GM12878 (cell line): ENCODE results near the gene RAB2B. TPM values are rescaled to one million over a fixed set of nuclear protein-coding genes. Genes with fewer than 3 reads are reported as not detected.

Source experiments
- ATAC-seq: fragments of 200-7000 bp; cut with Tn5 transposase; 3 replicates; pipeline ENCODE4 v1.9.1; 2020; ENCODE audit warnings: mild to moderate bottlenecking, moderate library complexity
- BruUV-seq: library from RNA; stranded (reverse); fragments of 400-500 nt; replicated peaks from 2 replicates; lab custom pipeline; 2021; lab: Mats Ljungman, UMichigan
- CTCF ChIA-PET: fragments of 300-600 bp; sonication (Branson Sonifier 250); formaldehyde crosslinking; extraction: SDS; loops from one replicate; lab custom pipeline; 2021; ENCODE audit warnings: inconsistent platforms; lab: Yijun Ruan, JAX
- POLR2A ChIA-PET: fragments of 350-600 bp; formaldehyde crosslinking; extraction: SDS; loops from one replicate; lab custom pipeline; 2021; ENCODE audit warnings: inconsistent platforms; lab: Charles Lee
- RAD21 ChIA-PET: fragments of 300-600 bp; sonication (Branson Sonifier 250); formaldehyde crosslinking; loops from one replicate; lab custom pipeline; 2023; ENCODE audit warnings: antibody characterized with exemption; ENCODE audit not compliant: unreplicated experiment; lab: Charles Lee
- SMC1A ChIA-PET: fragments of 300-600 bp; sonication (Branson Sonifier 250); formaldehyde crosslinking; loops from one replicate; lab custom pipeline; 2023; ENCODE audit not compliant: unreplicated experiment, uncharacterized antibody; lab: Charles Lee
- DNase-seq: peaks from one replicate; pipeline ENCODE4 v3.0.0-alpha.2; 2011; ENCODE audit warnings: low read depth, low spot score
- FAIRE-seq: peaks from 3 replicates; lab custom pipeline; 2011; peaks lifted over from hg19 to GRCh38; lab: Jason Lieb, UNC
- H2AFZ ChIP-seq: 2 replicates; pipeline ENCODE4 v1.6.0; 2011; ENCODE audit warnings: low read depth, low read length, control low read depth; ENCODE audit not compliant: control insufficient read depth
- H3K27ac ChIP-seq: 2 replicates; pipeline ENCODE4 v1.5.1; 2011; ENCODE audit warnings: control low read depth; ENCODE audit not compliant: control insufficient read depth, insufficient read depth
- H3K27me3 ChIP-seq, 2 experiments: replicated peaks in 1 of 2; 2 replicates each; pipeline versions ENCODE4 v1.6.0 to v1.6.1; 2011; ENCODE audit warnings: low read length in 1 of 2; ENCODE audit not compliant: control insufficient read depth in 2 of 2, insufficient read depth in 2 of 2
- H3K36me3 ChIP-seq, 2 experiments: 2 replicates each; pipeline ENCODE4 v1.5.1; 2011; ENCODE audit warnings: low read length in 1 of 2; ENCODE audit not compliant: control insufficient read depth in 2 of 2, insufficient read depth in 2 of 2
- H3K4me1 ChIP-seq: 2 replicates; pipeline ENCODE4 v1.6.1; 2011; ENCODE audit warnings: mild to moderate bottlenecking, low read length, moderate library complexity, mixed read lengths; ENCODE audit not compliant: control insufficient read depth, insufficient read depth
- H3K4me2 ChIP-seq: 2 replicates; pipeline ENCODE4 v1.6.0; 2011; ENCODE audit warnings: control low read depth; ENCODE audit not compliant: control insufficient read depth, insufficient read depth
- H3K4me3 ChIP-seq: fragments of 200-600 bp; sonication (generic); 2 replicates; pipeline ENCODE4 v1.5.1; 2016
- H3K79me2 ChIP-seq: 2 replicates; pipeline ENCODE4 v1.6.0; 2011; ENCODE audit warnings: low read length; ENCODE audit not compliant: control insufficient read depth, insufficient read depth
- H3K9ac ChIP-seq: 2 replicates; pipeline ENCODE4 v1.8.0; 2011; ENCODE audit warnings: low read length, control low read depth, mixed read lengths; ENCODE audit not compliant: control insufficient read depth, insufficient read depth
- H3K9me3 ChIP-seq: replicated peaks from 3 replicates; pipeline ENCODE4 v1.5.1; 2011; ENCODE audit warnings: mild to moderate bottlenecking, low read length; ENCODE audit not compliant: control insufficient read depth, insufficient read depth
- H4K20me1 ChIP-seq: 2 replicates; pipeline ENCODE4 v1.6.0; 2011; ENCODE audit not compliant: control insufficient read depth, insufficient read depth
- HDAC2 ChIP-seq: fragments of 200-600 bp; sonication (generic); IDR thresholded peaks from 2 replicates; pipeline ENCODE4 v1.6.1; 2017
- SMAD1 ChIP-seq: fragments of 450-650 bp; IDR thresholded peaks from 2 replicates; pipeline ENCODE4 v1.6.1; 2018; ENCODE audit warnings: mild to moderate bottlenecking, low read depth; ENCODE audit not compliant: partially characterized antibody
- ZZZ3 ChIP-seq: IDR thresholded peaks from 2 replicates; pipeline ENCODE4 v1.6.1; 2011; ENCODE audit warnings: low read depth; ENCODE audit not compliant: control insufficient read depth, insufficient read length
- WGBS: methylation state at CpG from one replicate; pipeline ENCODE4 v1.1.6; 2016; ENCODE audit warnings: low lambda C conversion rate; ENCODE audit not compliant: insufficient replicate concordance, insufficient coverage; ENCODE audit errors: missing lambda C conversion rate; 5-methylcytosine and 5-hydroxymethylcytosine counted together
- in situ Hi-C: fragments of 300-500 bp; cut with MboI; formaldehyde crosslinking; loops from 9 replicates; pipeline ENCODE4 v1.14.3; 2018; ENCODE audit warnings: mixed read lengths
- intact Hi-C: fragments of 100-400 bp; cut with micrococcal nuclease; formaldehyde crosslinking; loops from one replicate; pipeline ENCODE4 v1.14.2; 2022; ENCODE audit not compliant: unreplicated experiment
- polyA plus RNA-seq, 11 experiments: library from polyadenylated mRNA; depleted of rRNA in 4 of 11; unstranded in 6 of 11; stranded (reverse) in 5 of 11; fragments of >200 nt; fragmentation: Nextera tagmentation in 4 of 11; fragmentation: Illumina TruSeq in 1 of 11; extraction: Ambion mirVana in 4 of 11; extraction: Trizol in 1 of 11; gene quantifications; 1 replicate in 1 of 11; 2 replicates in 10 of 11; pipeline versions ENCODE4 v1.2.1 to v1.2.3, GENCODE V29; 2011 to 2016; ENCODE audit warnings: inconsistent platforms in 2 of 11, missing spikeins in 2 of 11, low read depth in 1 of 11
- total RNA-seq, 4 experiments: library from RNA; depleted of rRNA in 3 of 4; stranded (reverse); fragments of >200 nt in 3 of 4; fragmentation: Illumina TruSeq in 1 of 4; extraction: Trizol in 1 of 4; gene quantifications; 2 replicates each; pipeline versions ENCODE4 v1.2.1 to v1.2.3, GENCODE V29; 2013 to 2021
- TF ChIP-seq, protein P1 (sequence below): fragments of 450-650 bp; IDR thresholded peaks from 2 replicates; pipeline ENCODE4 v1.6.1; 2017; ENCODE audit warnings: mild to moderate bottlenecking, moderate library complexity

The RAB2B gene
- total and polyA plus RNA-seq, 10 of the 15 experiments (the other 5 are each of a cell fraction or from before 2014, with no cell fraction given), result 5.6 to 45.1 (median 12.5) TPM

DNA sequence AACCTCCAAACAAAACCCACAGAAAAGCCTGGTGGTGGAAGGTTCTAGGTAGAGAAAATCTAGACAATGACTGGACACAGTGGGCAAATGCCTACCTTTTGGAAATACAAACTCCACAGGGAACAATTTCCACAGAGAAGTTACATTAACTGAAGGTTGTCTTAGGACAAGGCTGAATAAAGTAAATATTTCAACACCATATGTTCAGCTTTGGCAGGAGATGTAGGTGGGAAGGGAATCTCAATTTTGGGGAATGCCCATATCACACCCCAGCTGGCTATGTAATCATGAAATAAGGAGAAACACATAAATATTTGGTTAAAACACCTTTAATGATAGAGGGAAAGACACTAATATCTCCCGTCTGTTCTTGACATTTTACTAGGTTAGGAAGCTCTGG, 44.0 kb upstream of the RAB2B start (continued):
- TF ChIP-seq, protein P1, sequence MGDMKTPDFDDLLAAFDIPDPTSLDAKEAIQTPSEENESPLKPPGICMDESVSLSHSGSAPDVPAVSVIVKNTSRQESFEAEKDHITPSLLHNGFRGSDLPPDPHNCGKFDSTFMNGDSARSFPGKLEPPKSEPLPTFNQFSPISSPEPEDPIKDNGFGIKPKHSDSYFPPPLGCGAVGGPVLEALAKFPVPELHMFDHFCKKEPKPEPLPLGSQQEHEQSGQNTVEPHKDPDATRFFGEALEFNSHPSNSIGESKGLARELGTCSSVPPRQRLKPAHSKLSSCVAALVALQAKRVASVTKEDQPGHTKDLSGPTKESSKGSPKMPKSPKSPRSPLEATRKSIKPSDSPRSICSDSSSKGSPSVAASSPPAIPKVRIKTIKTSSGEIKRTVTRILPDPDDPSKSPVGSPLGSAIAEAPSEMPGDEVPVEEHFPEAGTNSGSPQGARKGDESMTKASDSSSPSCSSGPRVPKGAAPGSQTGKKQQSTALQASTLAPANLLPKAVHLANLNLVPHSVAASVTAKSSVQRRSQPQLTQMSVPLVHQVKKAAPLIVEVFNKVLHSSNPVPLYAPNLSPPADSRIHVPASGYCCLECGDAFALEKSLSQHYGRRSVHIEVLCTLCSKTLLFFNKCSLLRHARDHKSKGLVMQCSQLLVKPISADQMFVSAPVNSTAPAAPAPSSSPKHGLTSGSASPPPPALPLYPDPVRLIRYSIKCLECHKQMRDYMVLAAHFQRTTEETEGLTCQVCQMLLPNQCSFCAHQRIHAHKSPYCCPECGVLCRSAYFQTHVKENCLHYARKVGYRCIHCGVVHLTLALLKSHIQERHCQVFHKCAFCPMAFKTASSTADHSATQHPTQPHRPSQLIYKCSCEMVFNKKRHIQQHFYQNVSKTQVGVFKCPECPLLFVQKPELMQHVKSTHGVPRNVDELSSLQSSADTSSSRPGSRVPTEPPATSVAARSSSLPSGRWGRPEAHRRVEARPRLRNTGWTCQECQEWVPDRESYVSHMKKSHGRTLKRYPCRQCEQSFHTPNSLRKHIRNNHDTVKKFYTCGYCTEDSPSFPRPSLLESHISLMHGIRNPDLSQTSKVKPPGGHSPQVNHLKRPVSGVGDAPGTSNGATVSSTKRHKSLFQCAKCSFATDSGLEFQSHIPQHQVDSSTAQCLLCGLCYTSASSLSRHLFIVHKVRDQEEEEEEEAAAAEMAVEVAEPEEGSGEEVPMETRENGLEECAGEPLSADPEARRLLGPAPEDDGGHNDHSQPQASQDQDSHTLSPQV, result no peak
- no peak for TF ChIP-seq HDAC2

DNA sequence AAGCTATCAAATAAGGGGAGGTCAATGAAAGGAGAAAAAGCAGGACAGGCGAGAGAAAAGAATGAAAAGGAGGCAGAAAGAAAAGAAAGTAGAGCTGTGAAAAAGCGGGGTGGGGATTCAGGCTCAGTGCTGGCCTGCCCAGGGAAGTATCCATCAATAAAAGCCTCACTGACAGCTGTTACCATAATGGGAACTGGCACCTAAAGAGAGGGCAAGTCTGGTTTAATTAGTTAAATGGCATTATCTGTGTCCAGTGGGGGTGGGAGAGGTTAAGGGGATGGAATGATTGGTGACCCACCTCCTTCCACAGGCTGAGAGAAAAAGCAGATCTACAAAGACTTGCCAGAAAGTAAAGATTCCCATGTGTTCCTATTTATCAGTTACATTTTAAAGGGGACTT, 42.0 kb upstream of the RAB2B start:
- no TSS peak for BruUV-seq

More for the DNA sequence above, 42.0 kb upstream of the RAB2B start:
- RAD21 ChIA-PET, result no interaction called here
- in situ Hi-C loops, result no loop called here
- Histone ChIP-seq H3K4me3 (no peak overlapping the region), H3K27me3 (no peaks in the 10 kb centered on the region), H3K36me3 (no peaks in the 10 kb centered on the region), H3K9me3 (no peaks in the 10 kb centered on the region), H3K27ac (no peak overlapping the region), H3K4me1 (no peaks in the 10 kb centered on the region), H2AFZ (no peak overlapping the region), H3K4me2 (no peak overlapping the region), H3K9ac (no peak overlapping the region), H3K79me2 (no peaks in the 10 kb centered on the region), H4K20me1 (no peaks in the 10 kb centered on the region)
- SMC1A ChIA-PET, result interaction anchor here (1.5 kb wide), 1 partner anchor 20 kb away, joined by 7 read pairs; no protein-coding TSS in a partner anchor
- intact Hi-C loops, result no loop called here
- FAIRE-seq (no peak), ATAC-seq (no peak), DNase-seq (no peak)
- WGBS, result 51% methylated on average over 2 of the region's 2 CpGs
- TF ChIP-seq ZZZ3 (no peak), SMAD1 (no peak)
- CTCF ChIA-PET, result interaction anchor here (0.7 to 4.5 kb wide), 3 partner anchors 10 to 38 kb away, joined by 3 to 22 read pairs (median 5); no protein-coding TSS in a partner anchor
- POLR2A ChIA-PET, result no interaction called here
